Liver (tissue), 3 donors: ENCODE data around the gene CNST.

Source experiments
- ATF3 ChIP-seq: IDR thresholded peaks from 2 replicates; pipeline ENCODE4 v1.6.1; 2016; ENCODE audit warnings: antibody characterized with exemption
- EGR1 ChIP-seq, 2 donors: IDR thresholded peaks; 2 replicates each; pipeline ENCODE4 v1.6.1; 2016 to 2018; ENCODE audit warnings: antibody characterized with exemption in 2 of 2, low read depth in 2 of 2
- GABPA ChIP-seq, 2 donors: IDR thresholded peaks in 1 of 2; conservative IDR thresholded peaks in 1 of 2; 2 replicates each; pipeline ENCODE4 v1.6.1; 2016; ENCODE audit warnings: antibody characterized with exemption in 2 of 2, mild to moderate bottlenecking in 1 of 2, moderate library complexity in 1 of 2
- JUND ChIP-seq, 2 donors: IDR thresholded peaks; 2 replicates each; pipeline ENCODE4 v1.6.1; 2016; ENCODE audit warnings: antibody characterized with exemption in 2 of 2
- REST ChIP-seq: IDR thresholded peaks from 2 replicates; pipeline ENCODE4 v1.6.1; 2016; ENCODE audit warnings: antibody characterized with exemption, mild to moderate bottlenecking
- SP1 ChIP-seq: IDR thresholded peaks from 2 replicates; pipeline ENCODE4 v1.6.1; 2018; ENCODE audit warnings: antibody characterized with exemption, mild to moderate bottlenecking
- TAF1 ChIP-seq: conservative IDR thresholded peaks from 2 replicates; pipeline ENCODE4 v1.6.1; 2016; ENCODE audit warnings: antibody characterized with exemption, mild to moderate bottlenecking
- YY1 ChIP-seq: IDR thresholded peaks from 2 replicates; pipeline ENCODE4 v1.6.1; 2016; ENCODE audit warnings: antibody characterized with exemption, mild to moderate bottlenecking
- TF ChIP-seq, protein P1 (sequence below): IDR thresholded peaks from 2 replicates; pipeline ENCODE4 v1.6.1; 2016; ENCODE audit warnings: antibody characterized with exemption
- TF ChIP-seq, protein P2 (sequence below): fragments of 150-350 bp; IDR thresholded peaks from 2 replicates; pipeline ENCODE4 v1.5.1; 2017; ENCODE audit warnings: improper control_type of control experiment, low read depth, low read length; ENCODE audit not compliant: missing input control
- donor health status: healthy.
- donor health status: healthy.

- TF ChIP-seq, protein P1, sequence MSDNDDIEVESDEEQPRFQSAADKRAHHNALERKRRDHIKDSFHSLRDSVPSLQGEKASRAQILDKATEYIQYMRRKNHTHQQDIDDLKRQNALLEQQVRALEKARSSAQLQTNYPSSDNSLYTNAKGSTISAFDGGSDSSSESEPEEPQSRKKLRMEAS: no peak
- no peak for TF ChIP-seq EGR1 (IDR thresholded peaks at IDR 0.05; ENCODE audit: low read depth in 2 of 2)
- TF ChIP-seq, protein P2, sequence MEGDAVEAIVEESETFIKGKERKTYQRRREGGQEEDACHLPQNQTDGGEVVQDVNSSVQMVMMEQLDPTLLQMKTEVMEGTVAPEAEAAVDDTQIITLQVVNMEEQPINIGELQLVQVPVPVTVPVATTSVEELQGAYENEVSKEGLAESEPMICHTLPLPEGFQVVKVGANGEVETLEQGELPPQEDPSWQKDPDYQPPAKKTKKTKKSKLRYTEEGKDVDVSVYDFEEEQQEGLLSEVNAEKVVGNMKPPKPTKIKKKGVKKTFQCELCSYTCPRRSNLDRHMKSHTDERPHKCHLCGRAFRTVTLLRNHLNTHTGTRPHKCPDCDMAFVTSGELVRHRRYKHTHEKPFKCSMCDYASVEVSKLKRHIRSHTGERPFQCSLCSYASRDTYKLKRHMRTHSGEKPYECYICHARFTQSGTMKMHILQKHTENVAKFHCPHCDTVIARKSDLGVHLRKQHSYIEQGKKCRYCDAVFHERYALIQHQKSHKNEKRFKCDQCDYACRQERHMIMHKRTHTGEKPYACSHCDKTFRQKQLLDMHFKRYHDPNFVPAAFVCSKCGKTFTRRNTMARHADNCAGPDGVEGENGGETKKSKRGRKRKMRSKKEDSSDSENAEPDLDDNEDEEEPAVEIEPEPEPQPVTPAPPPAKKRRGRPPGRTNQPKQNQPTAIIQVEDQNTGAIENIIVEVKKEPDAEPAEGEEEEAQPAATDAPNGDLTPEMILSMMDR: no peak
- TF ChIP-seq SP1: no peak
- no peak for TF ChIP-seq ATF3
- TF ChIP-seq REST: no peak
- no peak for TF ChIP-seq YY1
- no peak for TF ChIP-seq JUND (IDR thresholded peaks at IDR 0.05)
- TF ChIP-seq GABPA (IDR thresholded peaks at IDR 0.05 in 1 of 2, conservative IDR thresholded peaks at IDR 0.05 in 1 of 2): no peak
- TF ChIP-seq TAF1: no peak
Observed at GRCh38 chr1:246532519-246532918, 33.7 kb upstream of the CNST start.
